Measurements from ENCODE around the gene INCA1. TPM values are rescaled to one million over a fixed set of nuclear protein-coding genes. Genes with fewer than 3 reads are reported as not detected.

The INCA1 gene
- total and polyA plus RNA-seq, 2 of the 13 experiments (the other 11 are each of a cell fraction or from before 2014, with no cell fraction given): 0.93 to 2.6 TPM

DNA sequence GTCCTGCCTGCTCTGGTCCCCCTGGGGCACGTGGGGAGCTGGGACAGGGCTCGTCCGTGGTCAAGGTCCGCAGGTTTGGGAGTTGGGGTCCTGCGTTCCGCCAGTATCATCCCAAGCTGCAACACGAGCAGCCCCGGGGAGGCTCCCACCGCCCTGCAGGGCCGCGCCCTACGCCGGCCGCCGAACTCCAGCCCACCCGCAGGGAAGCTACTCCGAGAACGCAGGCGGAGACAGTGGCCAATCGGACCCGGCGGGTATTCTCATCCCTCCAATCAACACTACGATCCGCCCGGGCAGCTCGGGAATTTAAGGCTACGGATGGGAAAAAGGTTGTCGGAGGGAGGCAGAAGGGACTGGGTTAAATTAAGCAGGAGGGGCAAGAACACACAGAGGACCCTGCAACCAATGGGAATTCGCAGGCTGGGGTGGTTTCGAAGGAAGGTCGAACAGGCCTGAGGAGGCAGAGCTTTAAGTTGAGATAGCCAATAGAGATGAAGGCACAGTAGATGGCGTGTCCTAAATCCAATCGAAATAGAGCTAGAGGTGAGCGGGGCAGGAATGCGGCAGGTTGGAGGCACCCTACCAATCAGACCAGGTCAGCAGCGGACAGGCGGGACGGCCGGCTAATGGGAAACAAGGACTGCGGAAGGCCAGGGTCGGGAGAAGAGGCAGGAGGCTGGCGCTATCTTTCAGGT is 30.3 kb downstream of the INCA1 start (continued):
- TF ChIP-seq ZFP41 (CRISPR knock-in tag; IDR thresholded peaks at IDR 0.05; ENCODE audit: borderline replicate concordance) (no peak), SNAPC2 (CRISPR knock-in tag; IDR thresholded peaks at IDR 0.05) (no peak), KLF6 (CRISPR knock-in tag; IDR thresholded peaks at IDR 0.05) (peak; percentile 31; the same call in 1 of the 2 replicates), SP4 (CRISPR knock-in tag; IDR thresholded peaks at IDR 0.05) (peak; percentile 68; the same call in 1 of the 2 replicates), NKX3-1 (CRISPR knock-in tag; IDR thresholded peaks at IDR 0.05) (no peak; the same call in none of the 2 replicates), FOXK1 (CRISPR knock-in tag; IDR thresholded peaks at IDR 0.05; ENCODE audit: borderline replicate concordance, low read depth) (0 out of 2 replicates have a peak, but pooled peaks have one; percentile 11), MXI1 (IDR thresholded peaks at IDR 0.05; ENCODE audit: borderline replicate concordance, low read depth, low read length) (no peak), TEAD2 (CRISPR knock-in tag; IDR thresholded peaks at IDR 0.05) (peak; percentile 88), ISL2 (CRISPR knock-in tag; IDR thresholded peaks at IDR 0.05) (no peak), ZNF619 (CRISPR knock-in tag; IDR thresholded peaks at IDR 0.05) (no peak), SATB2 (CRISPR knock-in tag; IDR thresholded peaks at IDR 0.05) (peak; percentile 38; the same call in 1 of the 2 replicates), ZNF235 (CRISPR knock-in tag; IDR thresholded peaks at IDR 0.05; ENCODE audit: borderline replicate concordance) (no peak), ZNF556 (CRISPR knock-in tag; IDR thresholded peaks at IDR 0.05; ENCODE audit: borderline replicate concordance) (no peak), ZFP1 (CRISPR knock-in tag; IDR thresholded peaks at IDR 0.05) (no peak), WIZ (CRISPR knock-in tag; IDR thresholded peaks at IDR 0.05) (no peak), ZNF274 (CRISPR knock-in tag; IDR thresholded peaks at IDR 0.05) (peak; percentile 21; the same call in 1 of the 2 replicates)
- TF ChIP-seq, protein P1, sequence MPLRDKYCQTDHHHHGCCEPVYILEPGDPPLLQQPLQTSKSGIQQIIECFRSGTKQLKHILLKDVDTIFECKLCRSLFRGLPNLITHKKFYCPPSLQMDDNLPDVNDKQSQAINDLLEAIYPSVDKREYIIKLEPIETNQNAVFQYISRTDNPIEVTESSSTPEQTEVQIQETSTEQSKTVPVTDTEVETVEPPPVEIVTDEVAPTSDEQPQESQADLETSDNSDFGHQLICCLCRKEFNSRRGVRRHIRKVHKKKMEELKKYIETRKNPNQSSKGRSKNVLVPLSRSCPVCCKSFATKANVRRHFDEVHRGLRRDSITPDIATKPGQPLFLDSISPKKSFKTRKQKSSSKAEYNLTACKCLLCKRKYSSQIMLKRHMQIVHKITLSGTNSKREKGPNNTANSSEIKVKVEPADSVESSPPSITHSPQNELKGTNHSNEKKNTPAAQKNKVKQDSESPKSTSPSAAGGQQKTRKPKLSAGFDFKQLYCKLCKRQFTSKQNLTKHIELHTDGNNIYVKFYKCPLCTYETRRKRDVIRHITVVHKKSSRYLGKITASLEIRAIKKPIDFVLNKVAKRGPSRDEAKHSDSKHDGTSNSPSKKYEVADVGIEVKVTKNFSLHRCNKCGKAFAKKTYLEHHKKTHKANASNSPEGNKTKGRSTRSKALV (CRISPR knock-in tag; IDR thresholded peaks at IDR 0.05): 0 out of 2 replicates have a peak, but pooled peaks have one; percentile 18
- TF ChIP-seq, protein P2, sequence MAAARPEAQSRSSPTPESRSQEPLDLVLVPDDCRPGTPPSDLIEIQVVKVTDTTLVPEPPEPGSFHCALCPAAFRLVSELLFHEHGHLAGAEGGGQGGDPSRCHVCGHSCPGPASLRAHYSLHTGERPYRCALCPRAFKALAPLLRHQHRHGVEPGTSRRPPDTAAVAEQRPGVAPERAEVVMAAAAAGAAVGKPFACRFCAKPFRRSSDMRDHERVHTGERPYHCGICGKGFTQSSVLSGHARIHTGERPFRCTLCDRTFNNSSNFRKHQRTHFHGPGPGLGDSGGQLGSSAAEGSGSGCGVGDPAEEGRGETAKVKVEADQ (CRISPR knock-in tag; IDR thresholded peaks at IDR 0.05; ENCODE audit: borderline replicate concordance): no peak
- TF ChIP-seq, protein P3, sequence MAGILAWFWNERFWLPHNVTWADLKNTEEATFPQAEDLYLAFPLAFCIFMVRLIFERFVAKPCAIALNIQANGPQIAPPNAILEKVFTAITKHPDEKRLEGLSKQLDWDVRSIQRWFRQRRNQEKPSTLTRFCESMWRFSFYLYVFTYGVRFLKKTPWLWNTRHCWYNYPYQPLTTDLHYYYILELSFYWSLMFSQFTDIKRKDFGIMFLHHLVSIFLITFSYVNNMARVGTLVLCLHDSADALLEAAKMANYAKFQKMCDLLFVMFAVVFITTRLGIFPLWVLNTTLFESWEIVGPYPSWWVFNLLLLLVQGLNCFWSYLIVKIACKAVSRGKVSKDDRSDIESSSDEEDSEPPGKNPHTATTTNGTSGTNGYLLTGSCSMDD (CRISPR knock-in tag; IDR thresholded peaks at IDR 0.05): no peak
- TF ChIP-seq, protein P4, sequence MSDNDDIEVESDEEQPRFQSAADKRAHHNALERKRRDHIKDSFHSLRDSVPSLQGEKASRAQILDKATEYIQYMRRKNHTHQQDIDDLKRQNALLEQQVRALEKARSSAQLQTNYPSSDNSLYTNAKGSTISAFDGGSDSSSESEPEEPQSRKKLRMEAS (IDR thresholded peaks at IDR 0.05): peak; percentile 50; the same call in 1 of the 2 replicates
- TF ChIP-seq, protein P5, sequence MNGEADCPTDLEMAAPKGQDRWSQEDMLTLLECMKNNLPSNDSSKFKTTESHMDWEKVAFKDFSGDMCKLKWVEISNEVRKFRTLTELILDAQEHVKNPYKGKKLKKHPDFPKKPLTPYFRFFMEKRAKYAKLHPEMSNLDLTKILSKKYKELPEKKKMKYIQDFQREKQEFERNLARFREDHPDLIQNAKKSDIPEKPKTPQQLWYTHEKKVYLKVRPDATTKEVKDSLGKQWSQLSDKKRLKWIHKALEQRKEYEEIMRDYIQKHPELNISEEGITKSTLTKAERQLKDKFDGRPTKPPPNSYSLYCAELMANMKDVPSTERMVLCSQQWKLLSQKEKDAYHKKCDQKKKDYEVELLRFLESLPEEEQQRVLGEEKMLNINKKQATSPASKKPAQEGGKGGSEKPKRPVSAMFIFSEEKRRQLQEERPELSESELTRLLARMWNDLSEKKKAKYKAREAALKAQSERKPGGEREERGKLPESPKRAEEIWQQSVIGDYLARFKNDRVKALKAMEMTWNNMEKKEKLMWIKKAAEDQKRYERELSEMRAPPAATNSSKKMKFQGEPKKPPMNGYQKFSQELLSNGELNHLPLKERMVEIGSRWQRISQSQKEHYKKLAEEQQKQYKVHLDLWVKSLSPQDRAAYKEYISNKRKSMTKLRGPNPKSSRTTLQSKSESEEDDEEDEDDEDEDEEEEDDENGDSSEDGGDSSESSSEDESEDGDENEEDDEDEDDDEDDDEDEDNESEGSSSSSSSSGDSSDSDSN (CRISPR knock-in tag; IDR thresholded peaks at IDR 0.05): 0 out of 2 replicates have a peak, but pooled peaks have one; percentile 54
- TF ChIP-seq, protein P6, sequence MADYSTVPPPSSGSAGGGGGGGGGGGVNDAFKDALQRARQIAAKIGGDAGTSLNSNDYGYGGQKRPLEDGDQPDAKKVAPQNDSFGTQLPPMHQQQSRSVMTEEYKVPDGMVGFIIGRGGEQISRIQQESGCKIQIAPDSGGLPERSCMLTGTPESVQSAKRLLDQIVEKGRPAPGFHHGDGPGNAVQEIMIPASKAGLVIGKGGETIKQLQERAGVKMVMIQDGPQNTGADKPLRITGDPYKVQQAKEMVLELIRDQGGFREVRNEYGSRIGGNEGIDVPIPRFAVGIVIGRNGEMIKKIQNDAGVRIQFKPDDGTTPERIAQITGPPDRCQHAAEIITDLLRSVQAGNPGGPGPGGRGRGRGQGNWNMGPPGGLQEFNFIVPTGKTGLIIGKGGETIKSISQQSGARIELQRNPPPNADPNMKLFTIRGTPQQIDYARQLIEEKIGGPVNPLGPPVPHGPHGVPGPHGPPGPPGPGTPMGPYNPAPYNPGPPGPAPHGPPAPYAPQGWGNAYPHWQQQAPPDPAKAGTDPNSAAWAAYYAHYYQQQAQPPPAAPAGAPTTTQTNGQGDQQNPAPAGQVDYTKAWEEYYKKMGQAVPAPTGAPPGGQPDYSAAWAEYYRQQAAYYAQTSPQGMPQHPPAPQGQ (CRISPR knock-in tag; IDR thresholded peaks at IDR 0.05; ENCODE audit: borderline replicate concordance): no peak

Data from HepG2 (cell line).